Activated CD4-positive, CD25-positive, alpha-beta regulatory T cell treated with anti-CD3 and anti-CD28 coated beads, Interleukin-2, amount 50 U/mL, for 24 hours (primary cell): ENCODE data around the gene DCDC2C.

Experiments
- ATAC-seq, 2 donors: fragments of 150-1000 bp; cut with Tn5 transposase; one replicate each; pipeline ENCODE4 v1.10.0; 2021; ENCODE audit warnings: mild to moderate bottlenecking in 1 of 2, moderate library complexity in 1 of 2

The DCDC2C gene

DNA sequence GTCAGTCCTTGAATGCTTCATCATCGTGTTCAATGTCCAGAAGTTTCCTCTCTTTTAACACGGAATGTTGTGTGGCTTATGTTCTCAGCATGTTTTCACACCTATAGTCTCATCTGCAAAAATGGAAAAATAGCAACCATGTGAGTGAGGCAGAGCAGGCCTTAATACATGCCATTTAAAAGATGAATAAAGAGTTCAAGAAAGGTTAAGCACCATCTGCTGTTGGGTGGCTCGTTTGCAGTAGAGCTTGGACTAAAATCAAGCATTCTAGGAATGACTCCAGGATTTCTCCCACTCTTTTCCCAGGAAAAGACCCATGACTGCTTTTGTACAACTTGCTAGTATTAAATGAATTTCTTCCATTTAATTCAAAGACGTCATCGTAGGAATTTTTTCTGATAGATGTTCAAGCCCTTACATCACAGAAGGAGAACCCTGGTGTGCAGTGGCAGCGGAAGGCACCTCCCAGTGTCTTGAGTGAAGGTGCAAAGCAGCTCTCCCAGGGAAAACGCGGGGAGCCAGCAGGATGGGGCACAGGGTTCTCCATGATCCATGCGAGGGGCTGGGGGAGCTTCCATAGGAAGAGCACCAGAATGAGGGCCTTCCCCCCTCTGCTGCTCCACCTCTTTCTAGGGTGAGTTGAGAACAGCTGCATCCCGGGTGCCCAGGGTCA, 9.6 kb downstream of the DCDC2C start:
- ATAC-seq = no peak

- no peak for ATAC-seq
Observed at GRCh38 chr2:3718679-3719078, 15.3 kb downstream of the DCDC2C start.

DNA sequence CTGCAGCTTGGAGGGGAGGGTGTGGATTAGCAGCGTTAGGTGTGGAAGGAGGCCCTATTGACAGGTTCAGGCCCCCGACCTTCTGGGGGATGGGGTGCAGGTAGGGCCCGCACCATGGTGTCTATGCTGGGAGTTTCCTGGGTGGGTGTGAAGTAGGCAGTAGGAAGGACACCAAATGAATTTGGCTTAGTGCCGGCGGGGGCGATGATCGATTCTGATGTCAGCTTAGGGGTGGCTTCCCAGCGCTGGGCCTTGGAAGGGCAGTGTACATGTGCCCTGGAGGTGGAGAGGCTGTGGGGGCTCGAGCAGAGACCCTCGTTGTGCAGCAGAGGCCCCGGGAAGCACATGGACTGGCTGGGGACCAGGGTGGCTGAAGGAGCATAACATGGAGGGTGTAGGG, 21.6 kb downstream of the DCDC2C start:
- ATAC-seq = no peak

GRCh38 chr2:3725458-3726250, 22.3 kb downstream of the DCDC2C start:
- ATAC-seq = no peak

DNA sequence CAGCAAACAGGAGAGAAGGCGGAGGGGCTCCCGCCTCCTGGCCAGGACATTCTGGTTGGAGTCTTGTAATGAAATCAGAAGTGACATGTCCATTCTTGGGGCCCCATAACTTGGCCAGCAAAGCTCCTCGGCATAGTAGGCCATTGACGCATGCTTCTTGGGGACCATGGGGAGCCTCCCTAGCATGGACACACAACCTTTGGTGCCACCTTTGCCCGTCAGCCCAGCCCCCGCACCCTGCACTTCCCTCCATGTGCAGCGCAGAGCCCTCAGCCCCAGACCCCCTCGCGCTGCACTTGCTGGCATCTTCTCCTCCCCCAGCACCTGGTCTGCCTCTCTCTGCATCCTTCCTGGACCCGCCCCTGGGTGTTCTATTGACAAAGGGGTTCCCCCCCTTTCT, 23.1 kb downstream of the DCDC2C start:
- no peak for ATAC-seq

DNA sequence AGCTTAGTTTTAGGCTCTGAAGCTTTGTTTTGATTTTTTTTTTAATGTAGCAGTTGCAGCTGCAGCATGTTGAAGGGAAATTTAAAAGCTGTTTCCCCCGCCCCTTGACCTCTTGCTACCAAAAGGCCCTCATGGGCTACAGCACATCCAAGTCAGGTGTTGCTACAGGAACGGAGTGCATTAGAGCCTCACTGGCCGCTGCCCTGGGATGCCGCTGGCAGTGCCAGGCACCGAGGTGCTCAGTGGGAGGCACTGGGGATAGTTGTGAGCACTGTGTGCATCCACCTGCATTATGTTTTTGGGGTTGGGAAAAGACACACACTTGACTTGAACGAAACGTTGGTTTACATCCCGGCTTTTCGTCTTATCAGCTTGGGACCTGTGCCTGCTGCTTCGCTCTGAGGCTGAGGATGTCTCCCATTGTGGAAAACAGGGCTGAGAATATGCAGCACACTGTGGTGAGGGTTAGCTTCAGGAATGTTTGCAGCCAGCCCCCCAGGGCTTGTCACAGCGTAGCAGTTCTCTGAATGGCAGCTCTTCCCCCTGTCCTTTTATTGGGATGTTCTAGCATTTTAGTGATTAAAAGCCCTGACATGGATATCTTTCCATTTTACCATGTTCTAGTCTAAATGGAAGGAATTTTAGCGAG, 24.1 kb downstream of the DCDC2C start:
- no peak for ATAC-seq

DNA sequence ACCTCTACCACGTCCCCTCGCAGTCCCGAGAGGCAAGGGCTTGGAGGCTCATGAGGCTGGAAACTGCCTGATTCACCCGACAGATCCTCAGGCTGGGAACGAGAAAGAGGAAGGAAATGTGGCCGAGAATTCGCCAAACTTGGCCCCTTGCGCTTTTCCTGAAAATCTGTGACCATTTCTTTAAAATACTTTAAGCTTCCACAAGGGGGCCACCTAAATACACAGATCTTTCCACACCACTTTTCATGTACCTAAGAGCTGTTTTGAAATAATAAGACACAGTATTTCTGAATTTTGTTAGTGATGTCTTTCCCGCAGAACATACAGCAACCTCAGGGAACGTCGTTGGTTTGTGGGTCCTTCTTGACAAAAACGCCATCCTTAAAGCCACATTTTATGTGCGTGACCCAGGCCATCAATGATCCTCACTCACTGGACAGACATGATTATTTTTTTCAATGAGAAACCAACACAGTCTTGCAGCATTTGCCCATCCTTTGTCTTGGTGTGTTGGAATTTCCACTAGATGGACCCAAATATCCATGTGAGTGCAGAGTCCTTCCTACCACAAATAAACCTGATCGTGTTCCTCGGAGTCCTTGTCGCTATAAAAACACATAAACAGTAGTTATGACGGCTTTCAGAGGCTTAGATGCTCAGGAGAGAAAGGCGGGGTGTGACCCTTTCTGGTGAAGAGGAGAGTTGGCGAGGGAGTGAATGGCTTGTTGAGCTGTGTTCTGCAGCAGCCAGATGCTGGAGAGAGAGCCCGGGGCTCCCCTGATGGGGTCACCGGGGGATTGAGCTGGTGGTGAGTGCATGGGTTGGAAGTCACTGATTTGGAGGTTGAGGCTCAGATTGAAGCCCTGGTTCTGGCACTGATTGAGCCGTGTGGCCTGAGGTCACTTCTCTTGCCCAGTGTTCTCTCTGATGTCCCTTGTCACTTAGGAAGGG, 25.0 kb downstream of the DCDC2C start:
- ATAC-seq = no peak

DNA sequence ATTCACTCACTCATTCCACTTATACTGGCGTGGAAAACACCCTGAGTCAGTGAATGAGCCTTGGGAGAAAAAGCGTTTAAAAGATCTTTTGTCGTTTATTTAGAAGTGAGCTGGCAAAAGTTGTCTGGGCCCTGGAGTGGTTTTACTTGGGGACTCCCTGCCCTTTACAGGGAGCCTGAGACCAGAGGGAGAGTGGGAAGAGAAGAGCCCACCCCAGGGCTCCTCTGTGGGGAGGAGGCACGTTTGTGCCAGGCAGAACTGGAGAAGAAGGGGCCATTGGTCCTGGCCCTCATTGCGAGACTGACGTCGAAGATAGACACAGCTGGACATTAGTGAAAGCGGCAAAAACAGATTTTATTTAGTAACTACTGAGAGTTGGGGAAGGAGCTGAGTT, 25.7 kb downstream of the DCDC2C start:
- ATAC-seq = no peak

GRCh38 chr2:3729786-3730185, 26.4 kb downstream of the DCDC2C start:
- ATAC-seq = no peak

GRCh38 chr2:3730646-3731045, 27.3 kb downstream of the DCDC2C start:
- ATAC-seq = no peak

DNA sequence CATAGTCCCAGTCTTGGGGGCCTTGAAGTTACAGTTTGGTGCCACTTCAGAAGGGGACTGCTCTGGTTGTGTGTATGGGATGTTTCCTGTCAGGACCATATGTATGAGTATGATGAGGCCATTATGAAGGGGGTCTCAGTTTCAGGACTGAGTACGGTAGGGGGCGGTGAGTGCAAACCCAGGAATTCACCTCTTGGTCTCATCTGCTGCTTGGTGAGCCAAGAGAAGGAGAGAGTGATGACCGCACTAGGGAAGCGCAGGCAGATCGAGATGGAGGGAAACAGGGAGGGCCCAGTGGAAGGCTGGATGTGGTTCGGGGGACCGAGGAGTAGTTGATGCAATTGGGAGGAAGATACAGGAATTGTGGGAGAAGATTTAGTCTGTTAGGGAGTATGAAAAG, 28.5 kb downstream of the DCDC2C start:
- no peak for ATAC-seq

- no peak for ATAC-seq
Observed at GRCh38 chr2:3736112-3736511, 32.7 kb downstream of the DCDC2C start.

DNA sequence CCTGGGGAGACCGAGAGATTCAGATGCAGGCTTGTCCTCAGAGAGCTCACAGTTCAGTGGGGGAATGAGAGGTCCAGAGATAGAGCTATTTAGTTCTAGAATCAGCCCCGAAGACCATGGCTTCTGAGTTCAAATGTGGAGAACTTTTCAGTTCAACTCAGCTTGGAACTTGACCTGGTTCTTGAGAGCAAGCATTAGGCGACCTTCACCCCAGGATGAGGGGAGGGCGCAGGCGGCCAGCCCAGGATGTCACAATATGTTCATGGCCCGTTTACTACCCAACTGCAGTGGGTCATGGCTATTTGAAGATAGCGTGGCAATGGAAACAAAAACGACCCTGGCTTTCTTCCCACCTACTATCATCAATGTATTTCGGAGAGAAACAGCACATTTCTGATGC, 33.8 kb downstream of the DCDC2C start:
- ATAC-seq = no peak

GRCh38 chr2:3738454-3738853, 35.1 kb downstream of the DCDC2C start:
- ATAC-seq = no peak

- no peak for ATAC-seq
Observed at GRCh38 chr2:3739313-3739712, 35.9 kb downstream of the DCDC2C start.

- no peak for ATAC-seq
Observed at GRCh38 chr2:3741396-3741795, 38.0 kb downstream of the DCDC2C start.

DNA sequence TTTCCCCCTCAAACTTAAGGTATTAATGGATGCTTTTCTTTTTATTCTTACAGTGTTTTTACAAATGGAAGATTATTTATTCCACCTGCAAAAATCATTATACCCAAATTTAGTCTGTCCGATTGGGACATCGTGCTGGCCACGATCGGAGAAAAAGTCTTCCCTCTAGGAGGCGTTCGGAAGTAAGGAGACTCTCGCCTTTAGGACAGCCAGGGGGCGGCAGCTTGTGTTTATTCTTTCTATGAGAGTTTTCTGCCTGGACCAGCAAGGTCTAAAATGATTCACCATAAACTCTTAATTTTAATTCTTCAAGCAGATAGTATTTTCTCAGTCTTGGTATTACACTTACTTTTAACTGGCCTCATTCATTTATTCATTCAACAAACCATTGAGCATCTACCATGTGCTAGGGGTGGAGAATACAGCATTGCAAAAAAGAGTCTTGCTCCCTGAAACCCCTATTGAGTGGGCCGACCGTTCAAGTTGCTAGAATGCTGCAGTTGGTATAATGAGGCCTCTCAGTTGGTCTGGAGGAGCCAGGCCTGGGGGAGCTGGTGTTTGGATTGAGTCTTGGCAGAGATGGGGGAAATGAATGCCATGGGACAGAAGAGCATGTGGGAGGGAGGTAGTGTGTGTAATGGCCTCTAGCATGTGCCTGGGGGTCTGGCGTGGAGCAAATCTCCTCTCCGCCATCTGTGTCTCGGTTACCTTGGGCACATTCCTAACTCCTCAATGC, 38.7 kb downstream of the DCDC2C start:
- ATAC-seq = no peak

DNA sequence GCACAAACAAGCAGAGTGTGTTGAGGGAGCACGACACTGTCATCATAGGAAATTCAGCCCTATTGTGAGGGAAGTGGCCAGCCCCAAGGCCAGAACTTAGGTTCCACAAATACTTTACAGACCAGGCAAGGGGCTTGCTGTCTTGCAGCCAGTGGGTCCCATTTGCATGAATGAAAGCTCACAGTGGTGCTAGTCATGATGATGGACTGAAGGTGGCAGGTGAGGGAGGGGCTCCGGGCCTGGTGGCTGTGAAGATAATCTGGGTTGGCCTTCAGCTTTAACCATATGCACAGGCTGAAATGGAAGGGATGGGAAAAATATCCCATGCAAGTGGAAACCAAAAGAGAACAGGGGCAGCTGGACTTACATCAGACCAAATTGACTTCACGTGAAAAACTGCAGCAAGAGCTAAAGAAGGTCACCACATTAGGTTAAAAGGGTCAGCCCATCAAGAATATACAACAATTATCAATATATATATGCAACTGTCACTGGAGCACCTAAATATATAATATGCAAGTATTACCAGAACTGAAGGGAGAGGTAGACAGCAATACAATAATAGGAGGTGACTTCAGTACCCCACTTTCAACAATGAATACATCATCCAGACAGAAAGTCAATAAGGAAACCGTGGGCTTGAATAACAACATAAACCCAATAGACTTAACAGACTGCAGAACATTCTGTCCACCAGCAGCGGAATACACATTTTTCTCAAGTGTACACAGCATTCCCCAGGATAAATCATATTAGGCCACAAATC, 39.6 kb downstream of the DCDC2C start:
- ATAC-seq = no peak

- no peak for ATAC-seq
Observed at GRCh38 chr2:3743951-3744555, 40.7 kb downstream of the DCDC2C start.

- no peak for ATAC-seq
Observed at GRCh38 chr2:3745920-3746319, 42.5 kb downstream of the DCDC2C start.
